Brain microvascular endothelial cell (primary cell): ENCODE measurements around the gene MINAR2.

Experiments used
- DNase-seq: peaks from one replicate; pipeline ENCODE4 v3.0.0-alpha.2; 2020
- H3K27ac ChIP-seq: fragments of 250-450 bp; sonication (Bioruptor Pico); 2 replicates; pipeline ENCODE4 v1.5.1; 2020; ENCODE audit warnings: mild to moderate bottlenecking, moderate library complexity
- H3K27me3 ChIP-seq: fragments of 250-450 bp; sonication (Bioruptor Pico); replicated peaks from 2 replicates; pipeline ENCODE4 v1.5.1; 2020; ENCODE audit warnings: mild to moderate bottlenecking
- H3K36me3 ChIP-seq: fragments of 250-450 bp; sonication (Bioruptor Pico); replicated peaks from 2 replicates; pipeline ENCODE4 v1.5.1; 2020; ENCODE audit warnings: mild to moderate bottlenecking
- H3K4me3 ChIP-seq: 2 replicates; pipeline ENCODE4 v1.5.1; 2011; ENCODE audit warnings: low read depth, mild to moderate bottlenecking, control low read depth, low read length, moderate library complexity
- CTCF ChIP-seq: IDR thresholded peaks from 2 replicates; pipeline ENCODE4 v1.5.1; 2011; ENCODE audit warnings: low read depth, mild to moderate bottlenecking, moderate library complexity, low read length, control low read depth, inconsistent platforms; ENCODE audit errors: missing control alignments
- in situ Hi-C: cut with HindIII; loops from 2 replicates; pipeline ENCODE4 v1.10.0; 2017; ENCODE audit warnings: low sequenced_read_pairs, low pct_ligation_motif_present

MINAR2 gene

GRCh38 chr5:129747572-129748407 is at the start of gene MINAR2:
TSS of gene MINAR2 (plus strand) at chr5:129748094. CDS start at chr5:129748191, 97 bp downstream.
- no peak for DNase-seq
- H3K27me3 ChIP-seq = no peaks in the 10 kb centered on the region
- H3K27ac ChIP-seq = no peak within 1 kb of the TSS
- in situ Hi-C loops = no loop called here
- no peak within 1 kb of the TSS for H3K4me3 ChIP-seq
- no peaks in the 10 kb centered on the region for H3K36me3 ChIP-seq
- TF ChIP-seq CTCF = no peak

GRCh38 chr5:129698661-129699060 is 49.2 kb upstream of the MINAR2 start:
- no peak for DNase-seq
- Histone ChIP-seq H3K27ac (no peak overlapping the region), H3K27me3 (no peaks in the 10 kb centered on the region), H3K36me3 (no peaks in the 10 kb centered on the region), H3K4me3 (no peak overlapping the region)
- TF ChIP-seq CTCF = peak; percentile 44
- in situ Hi-C loops = no loop called here

- no peak for DNase-seq
- no peaks in the 10 kb centered on the region for H3K36me3 ChIP-seq
- H3K27ac ChIP-seq = no peak overlapping the region
- no peak overlapping the region for H3K4me3 ChIP-seq
- no peaks in the 10 kb centered on the region for H3K27me3 ChIP-seq
- TF ChIP-seq CTCF = no peak
- in situ Hi-C loops = no loop called here
These were observed 31.7 kb upstream of the MINAR2 start for GRCh38 chr5:129716235-129716634.

- Histone ChIP-seq H3K27ac (no peak overlapping the region), H3K4me3 (no peak overlapping the region), H3K27me3 (no peaks in the 10 kb centered on the region), H3K36me3 (no peaks in the 10 kb centered on the region)
- no peak for TF ChIP-seq CTCF
- no peak for DNase-seq
- in situ Hi-C loops = no loop called here
These were observed 31.2 kb upstream of the MINAR2 start for GRCh38 chr5:129716651-129717050.

- no peaks in the 10 kb centered on the region for H3K27me3 ChIP-seq
- H3K27ac ChIP-seq = no peak overlapping the region
- DNase-seq = no peak
- H3K36me3 ChIP-seq = no peaks in the 10 kb centered on the region
- H3K4me3 ChIP-seq = no peak overlapping the region
- no peak for TF ChIP-seq CTCF
- in situ Hi-C loops = no loop called here
These were observed 30.1 kb upstream of the MINAR2 start for GRCh38 chr5:129717751-129718310.
